ENCODE results near the gene DDX10. TPM values are rescaled to one million over a fixed set of nuclear protein-coding genes. Genes with fewer than 3 reads are reported as not detected.

The DDX10 gene
- total and polyA plus RNA-seq, 9 of the 15 experiments (the other 6 are each of a cell fraction or from before 2014, with no cell fraction given): 33.9 to 94.6 (median 50.7) TPM

- no peak overlapping the region for H3K27ac ChIP-seq (ENCODE audit: extremely low read depth, low read depth, low read length)
- CTCF ChIA-PET (ENCODE audit: low intra/inter-chr PET ratio): no interaction called here
- H3K27me3 ChIP-seq (ENCODE audit: control insufficient read depth in 2 of 2, insufficient read depth in 2 of 2, low read length in 2 of 2): no peaks in the 10 kb centered on the region
- no peak overlapping the region for H3K9ac ChIP-seq (ENCODE audit: insufficient read depth in 1 of 2, low read depth in 2 of 2, low read length in 2 of 2)
- no peak overlapping the region for H2AFZ ChIP-seq (ENCODE audit: low read depth, low read length)
- no peak overlapping the region for H3K4me2 ChIP-seq (ENCODE audit: insufficient read depth, low read length)
- POLR2A ChIA-PET: interaction anchor here (1.0 kb wide), 1 partner anchor 1088 kb away, joined by 3 read pairs; no protein-coding TSS in a partner anchor
- H3K36me3 ChIP-seq (ENCODE audit: control insufficient read depth, insufficient read depth, low read length): peaks cover 12% of the 10 kb centered on the region
- intact Hi-C loops (cut with micrococcal nuclease): no loop called here
- no peaks in the 10 kb centered on the region for H3K4me1 ChIP-seq (replicated peaks in 1 of 2; ENCODE audit: control insufficient read depth in 2 of 2, insufficient read depth in 2 of 2, low read length in 2 of 2)
- FAIRE-seq (no peak), ATAC-seq (no peak), DNase-seq (ENCODE audit: extremely low read depth in 1 of 4, low spot score in 3 of 4) (no peak)
- in situ Hi-C loops (cut with MboI): no loop called here
- H3K79me2 ChIP-seq (ENCODE audit: control insufficient read depth, insufficient read depth, low read length): no peaks in the 10 kb centered on the region
- H4K20me1 ChIP-seq (replicated peaks; ENCODE audit: control insufficient read depth, insufficient read depth, low read length): no peaks in the 10 kb centered on the region
- no peak overlapping the region for H3K4me3 ChIP-seq
- BruUV-seq (replicated peaks): no TSS peak
- no peaks in the 10 kb centered on the region for H3K9me1 ChIP-seq (ENCODE audit: control insufficient read depth, insufficient read depth, low read length)
- no peaks in the 10 kb centered on the region for H3K9me3 ChIP-seq (replicated peaks; ENCODE audit: control insufficient read depth, insufficient read depth, low read depth, low read length)
- TF ChIP-seq ZNF407 (IDR thresholded peaks at IDR 0.05; ENCODE audit: low read depth): no peak
- TF ChIP-seq SMAD3 (CRISPR knock-in tag; conservative IDR thresholded peaks at IDR 0.05): no peak
- TF ChIP-seq ZNF197 (CRISPR knock-in tag; IDR thresholded peaks at IDR 0.05; ENCODE audit: low read depth): no peak
- no peak for TF ChIP-seq ZNF75A (CRISPR knock-in tag; IDR thresholded peaks at IDR 0.05)
- no peak for TF ChIP-seq MCM2 (IDR thresholded peaks at IDR 0.05; ENCODE audit: low read depth)
- TF ChIP-seq FOXK1 (CRISPR knock-in tag; IDR thresholded peaks at IDR 0.05; ENCODE audit: borderline replicate concordance): no peak
- TF ChIP-seq ZNF280A (IDR thresholded peaks at IDR 0.05; ENCODE audit: low read depth, partially characterized antibody): no peak
- TF ChIP-seq FIP1L1 (IDR thresholded peaks at IDR 0.05; ENCODE audit: low read depth, low read length, poor library complexity, severe bottlenecking): no peak
- no peak for TF ChIP-seq SRSF3 (IDR thresholded peaks at IDR 0.05; ENCODE audit: insufficient read depth, low read length)
- no peak for TF ChIP-seq ZNF740 (CRISPR knock-in tag; IDR thresholded peaks at IDR 0.05)
- TF ChIP-seq ZNF740 (tag; IDR thresholded peaks at IDR 0.05): no peak
- TF ChIP-seq FOS (IDR thresholded peaks at IDR 0.05; ENCODE audit: extremely low read depth, insufficient read length): no peak
- no peak for TF ChIP-seq IFI16 (CRISPR knock-in tag; IDR thresholded peaks at IDR 0.05)
- TF ChIP-seq SMARCC2 (IDR thresholded peaks at IDR 0.05; ENCODE audit: low read depth): no peak
These were observed 186.9 kb downstream of the DDX10 start for GRCh38 chr11:108851781-108852180.
